CD4-positive, alpha-beta T cell treated with Interferon gamma for 1 hour (primary cell): ENCODE results near the gene ISCA2.
A peak's percentile ranks its signal among the peaks of the same experiment; 100 is the strongest.
"Not testable (repeated sequence)": the region's sequence is repeated elsewhere in the genome, so short reads cannot be mapped to it uniquely, and the experiment has no call there.

ENCODE experiments used
- DNase-seq: peaks from one replicate; pipeline ENCODE4 v3.0.0-alpha.2; 2020

Gene ISCA2

GRCh38 chr14:74493343-74494261 is at the start of gene ISCA2:
ISCA2 (plus strand) TSS chr14:74493765; CDS start chr14:74493775, 10 bp downstream.
- DNase-seq: peak; percentile 100

- DNase-seq: no peak
These were observed 48.7 kb upstream of the ISCA2 start for GRCh38 chr14:74444866-74445265.

GRCh38 chr14:74454397-74454796 is 39.2 kb upstream of the ISCA2 start:
- not testable (repeated sequence) for DNase-seq

GRCh38 chr14:74456684-74457564 is 36.6 kb upstream of the ISCA2 start:
- DNase-seq: no peak

- DNase-seq: no peak
These were observed 36.0 kb upstream of the ISCA2 start for GRCh38 chr14:74457565-74457895.

GRCh38 chr14:74459289-74459946 is 34.1 kb upstream of the ISCA2 start:
- DNase-seq: no peak

GRCh38 chr14:74459976-74460375 is 33.6 kb upstream of the ISCA2 start:
- DNase-seq: no peak

GRCh38 chr14:74462993-74463392 is 30.6 kb upstream of the ISCA2 start:
- DNase-seq: no peak

GRCh38 chr14:74463697-74464096 is 29.9 kb upstream of the ISCA2 start:
- DNase-seq: no peak

GRCh38 chr14:74464785-74465184 is 28.8 kb upstream of the ISCA2 start:
- no peak for DNase-seq

GRCh38 chr14:74465335-74465734 is 28.2 kb upstream of the ISCA2 start:
- DNase-seq: no peak

- no peak for DNase-seq
These were observed 25.1 kb upstream of the ISCA2 start for GRCh38 chr14:74468513-74468912.

GRCh38 chr14:74469548-74470518 is 23.7 kb upstream of the ISCA2 start:
- no peak for DNase-seq

- no peak for DNase-seq
These were observed 21.0 kb upstream of the ISCA2 start for GRCh38 chr14:74472601-74473000.

GRCh38 chr14:74474376-74474775 is 19.2 kb upstream of the ISCA2 start:
- no peak for DNase-seq

- no peak for DNase-seq
These were observed 17.9 kb upstream of the ISCA2 start for GRCh38 chr14:74475678-74476077.

GRCh38 chr14:74476107-74476506 is 17.5 kb upstream of the ISCA2 start:
- DNase-seq: no peak

- DNase-seq: no peak
These were observed 17.0 kb upstream of the ISCA2 start for GRCh38 chr14:74476607-74477006.

- DNase-seq: no peak
These were observed 14.4 kb upstream of the ISCA2 start for GRCh38 chr14:74478996-74479635.

- no peak for DNase-seq
These were observed 13.5 kb upstream of the ISCA2 start for GRCh38 chr14:74480046-74480445.

- no peak for DNase-seq
These were observed 11.0 kb upstream of the ISCA2 start for GRCh38 chr14:74482571-74482970.

- DNase-seq: no peak
These were observed 10.2 kb upstream of the ISCA2 start for GRCh38 chr14:74483321-74483720.
